Measurements from ENCODE around the gene HBG2.

The HBG2 gene

DNA sequence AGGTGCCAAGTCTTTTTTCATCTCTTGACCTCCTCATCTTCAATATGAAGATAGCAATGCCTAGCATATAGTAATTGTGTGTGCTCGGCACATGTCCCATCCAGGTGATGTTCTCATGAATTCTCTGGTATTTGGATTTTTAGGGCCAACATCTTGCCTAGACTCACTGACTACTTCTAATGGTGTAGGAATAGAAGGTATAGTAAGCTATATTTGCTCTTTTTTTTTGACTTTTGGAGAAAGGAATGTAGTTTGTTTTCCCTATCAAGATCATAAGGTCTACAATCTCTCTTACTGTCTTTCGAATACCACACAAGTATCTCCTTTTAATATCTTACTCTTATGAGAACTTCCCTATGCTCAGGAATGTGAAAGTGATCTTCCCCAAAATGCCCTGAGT is 23.5 kb downstream of the HBG2 start:
- DNase-seq = no peak

DNA sequence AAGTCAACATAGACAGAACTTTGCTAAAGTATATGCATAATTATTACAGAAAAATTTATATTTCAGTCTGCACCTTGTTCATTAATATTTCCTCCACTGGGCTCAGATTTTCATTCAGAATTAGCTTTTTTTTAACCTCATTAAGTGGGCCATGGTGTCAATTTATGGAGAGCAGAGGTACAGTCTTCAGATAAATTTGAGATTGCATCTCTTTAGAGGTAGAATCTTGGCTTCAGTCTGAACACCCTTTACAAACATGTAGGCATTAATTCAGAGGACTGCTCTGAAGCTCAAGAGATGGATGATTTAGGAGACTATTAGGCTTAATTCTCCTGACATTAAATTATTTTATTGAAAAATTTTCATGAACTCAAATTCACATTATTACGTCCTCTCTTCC is 24.3 kb downstream of the HBG2 start:
- no peak for DNase-seq

GRCh38 chr11:5229796-5230195 is 24.8 kb downstream of the HBG2 start:
- DNase-seq = no peak

DNA sequence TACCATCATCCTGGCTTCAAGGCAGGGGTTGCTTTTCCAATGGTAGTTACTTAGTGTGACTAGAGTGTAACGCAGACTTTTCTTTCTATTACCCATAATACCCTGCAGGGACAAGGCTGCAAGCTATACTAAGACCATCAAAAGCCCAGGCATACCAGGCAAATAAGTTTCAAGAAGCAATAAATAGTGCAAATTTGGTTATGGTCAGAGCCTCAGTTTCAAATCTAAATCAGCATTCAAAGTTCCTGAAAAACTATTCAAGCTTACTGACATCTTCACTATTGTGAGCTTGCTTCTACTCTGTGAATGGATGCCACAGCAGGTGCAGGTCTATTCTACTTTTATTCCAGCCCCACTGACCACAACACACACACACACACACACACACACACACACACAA is 25.2 kb downstream of the HBG2 start:
- no peak for DNase-seq

- no peak for DNase-seq
Observed at GRCh38 chr11:5228124-5228523, 26.5 kb downstream of the HBG2 start.

- DNase-seq = no peak
Observed at GRCh38 chr11:5227681-5228080, 26.9 kb downstream of the HBG2 start.

DNA sequence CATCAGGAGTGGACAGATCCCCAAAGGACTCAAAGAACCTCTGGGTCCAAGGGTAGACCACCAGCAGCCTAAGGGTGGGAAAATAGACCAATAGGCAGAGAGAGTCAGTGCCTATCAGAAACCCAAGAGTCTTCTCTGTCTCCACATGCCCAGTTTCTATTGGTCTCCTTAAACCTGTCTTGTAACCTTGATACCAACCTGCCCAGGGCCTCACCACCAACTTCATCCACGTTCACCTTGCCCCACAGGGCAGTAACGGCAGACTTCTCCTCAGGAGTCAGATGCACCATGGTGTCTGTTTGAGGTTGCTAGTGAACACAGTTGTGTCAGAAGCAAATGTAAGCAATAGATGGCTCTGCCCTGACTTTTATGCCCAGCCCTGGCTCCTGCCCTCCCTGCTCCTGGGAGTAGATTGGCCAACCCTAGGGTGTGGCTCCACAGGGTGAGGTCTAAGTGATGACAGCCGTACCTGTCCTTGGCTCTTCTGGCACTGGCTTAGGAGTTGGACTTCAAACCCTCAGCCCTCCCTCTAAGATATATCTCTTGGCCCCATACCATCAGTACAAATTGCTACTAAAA is 27.8 kb downstream of the HBG2 start, which contains the start of gene HBB:
Gene HBB, minus strand, starts transcription at position 340 of the 579 bp plus-strand sequence. Its CDS starts 50 bp downstream, at position 290.
- no peak for DNase-seq

- DNase-seq = no peak
Observed at GRCh38 chr11:5225480-5225871, 29.1 kb downstream of the HBG2 start.

GRCh38 chr11:5224538-5225479 is 29.8 kb downstream of the HBG2 start:
- DNase-seq = no peak

DNA sequence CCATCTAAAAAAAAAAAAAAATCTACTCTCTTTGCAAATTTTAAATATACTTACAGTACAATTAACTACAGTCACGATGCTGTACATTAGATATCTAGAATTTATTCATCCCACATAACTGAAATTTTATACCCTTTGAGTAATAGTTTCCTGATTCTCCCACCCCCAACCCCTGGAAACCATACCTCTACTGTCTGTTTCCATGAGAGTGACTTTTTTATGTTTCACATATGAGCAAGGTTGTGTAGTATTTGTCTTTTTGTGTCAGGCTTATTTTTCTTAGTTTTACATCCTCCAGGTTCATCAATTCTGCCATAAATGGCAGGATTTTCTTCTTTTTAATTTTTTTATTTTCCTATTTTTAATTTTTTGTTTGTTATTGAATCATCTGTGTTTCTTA is 30.9 kb downstream of the HBG2 start:
- DNase-seq = no peak

- DNase-seq = no peak
Observed at GRCh38 chr11:5223146-5223545, 31.4 kb downstream of the HBG2 start.

GRCh38 chr11:5210376-5210885 is 44.1 kb downstream of the HBG2 start:
- DNase-seq = no peak

- no peak for DNase-seq
Observed at GRCh38 chr11:5204787-5205186, 49.8 kb downstream of the HBG2 start.

DNA sequence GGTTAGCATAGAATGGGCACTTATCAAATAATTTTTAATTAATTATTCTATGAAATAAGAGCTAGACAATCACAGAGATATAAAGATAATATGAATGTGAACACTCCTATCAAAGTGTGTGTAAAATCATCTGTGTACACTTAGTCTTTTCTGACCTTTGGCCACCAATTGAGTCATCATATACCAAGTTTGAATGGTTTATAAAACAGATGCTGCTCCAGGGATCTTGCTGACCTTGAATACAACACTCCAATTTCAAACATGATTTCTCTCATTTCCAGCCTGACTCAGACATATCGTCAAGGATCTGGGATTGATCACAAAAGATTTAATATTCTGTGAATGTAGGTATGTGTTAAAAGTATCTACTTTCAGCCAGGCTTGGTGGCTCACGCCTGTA is 51.2 kb downstream of the HBG2 start:
- DNase-seq = no peak

Measured in hypothalamus (tissue), 51 donors.